ENCODE measurements around the gene GOLGA7B. TPM values are rescaled to one million over a fixed set of nuclear protein-coding genes. Genes with fewer than 3 reads are reported as not detected.

GOLGA7B gene
- total RNA-seq, 6 donors from 2014 or later = 1.0 to 2.6 (median 1.1) TPM

DNA sequence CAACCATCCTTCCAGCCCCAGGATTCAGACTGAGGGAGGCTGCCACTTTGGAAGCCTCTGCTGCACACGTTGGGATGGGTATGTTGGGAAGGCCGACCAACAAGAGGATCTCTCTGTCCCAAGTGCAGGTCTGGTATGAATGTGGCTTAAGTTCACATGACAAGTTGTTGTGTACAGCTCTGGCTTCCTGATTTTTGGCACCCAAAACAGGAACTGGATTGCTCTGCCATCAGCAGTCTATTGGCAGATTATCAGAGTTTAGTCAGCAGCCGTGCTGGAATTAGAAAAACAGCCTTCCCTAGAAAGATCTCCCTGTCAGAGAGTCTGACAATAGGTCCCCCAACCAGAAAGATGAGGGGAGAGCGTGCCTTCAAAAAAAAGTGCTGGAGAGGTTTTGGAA, 66.9 kb downstream of the GOLGA7B start:
- Histone ChIP-seq H3K4me1 (peaks cover 0 to 19% (median 13%) of the 10 kb centered on the region in 4 donors), H3K27ac (no peak overlapping the region), H3K36me3 (no peaks in the 10 kb centered on the region), H3K4me3 (no peak overlapping the region), H3K9me3 (no peaks in the 10 kb centered on the region), H3K27me3 (no peaks in the 10 kb centered on the region)
- peak in 1 of 2 donors; percentile 5 for ATAC-seq (ENCODE audit: low FRiP score in 2 of 2)
- WGBS, 2 donors = 39 to 46% methylated on average over 2 to 4 of the region's 4 CpGs
- TF ChIP-seq POLR2A (IDR thresholded peaks at IDR 0.05) (no peak), POLR2AphosphoS5 (IDR thresholded peaks at IDR 0.05) (no peak), EP300 (IDR thresholded peaks at IDR 0.05) (no peak)
- TF ChIP-seq, protein P1, sequence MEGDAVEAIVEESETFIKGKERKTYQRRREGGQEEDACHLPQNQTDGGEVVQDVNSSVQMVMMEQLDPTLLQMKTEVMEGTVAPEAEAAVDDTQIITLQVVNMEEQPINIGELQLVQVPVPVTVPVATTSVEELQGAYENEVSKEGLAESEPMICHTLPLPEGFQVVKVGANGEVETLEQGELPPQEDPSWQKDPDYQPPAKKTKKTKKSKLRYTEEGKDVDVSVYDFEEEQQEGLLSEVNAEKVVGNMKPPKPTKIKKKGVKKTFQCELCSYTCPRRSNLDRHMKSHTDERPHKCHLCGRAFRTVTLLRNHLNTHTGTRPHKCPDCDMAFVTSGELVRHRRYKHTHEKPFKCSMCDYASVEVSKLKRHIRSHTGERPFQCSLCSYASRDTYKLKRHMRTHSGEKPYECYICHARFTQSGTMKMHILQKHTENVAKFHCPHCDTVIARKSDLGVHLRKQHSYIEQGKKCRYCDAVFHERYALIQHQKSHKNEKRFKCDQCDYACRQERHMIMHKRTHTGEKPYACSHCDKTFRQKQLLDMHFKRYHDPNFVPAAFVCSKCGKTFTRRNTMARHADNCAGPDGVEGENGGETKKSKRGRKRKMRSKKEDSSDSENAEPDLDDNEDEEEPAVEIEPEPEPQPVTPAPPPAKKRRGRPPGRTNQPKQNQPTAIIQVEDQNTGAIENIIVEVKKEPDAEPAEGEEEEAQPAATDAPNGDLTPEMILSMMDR (IDR thresholded peaks at IDR 0.05) = no peak
- no peak for DNase-seq

DNA sequence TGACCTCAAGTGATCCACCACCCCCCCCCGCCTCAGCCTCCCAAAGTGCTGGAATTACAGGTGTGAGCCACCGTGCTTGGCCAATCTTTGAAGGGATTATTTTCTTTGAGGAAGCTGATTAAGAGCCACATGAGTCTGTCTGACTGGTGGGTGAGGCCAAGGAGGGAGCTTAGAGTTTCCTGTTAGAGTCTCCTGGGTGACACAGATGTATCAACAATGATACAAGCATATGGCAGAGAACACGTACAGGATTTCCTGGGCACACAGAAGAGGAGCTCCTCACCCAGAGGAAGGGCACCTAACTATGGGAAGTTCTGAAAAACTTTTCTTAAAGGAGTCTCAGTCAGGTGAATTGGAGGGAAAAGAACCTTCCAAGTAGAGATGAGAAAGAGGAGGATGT, 69.4 kb downstream of the GOLGA7B start:
- Histone ChIP-seq H3K27me3 (no peaks in the 10 kb centered on the region), H3K9me3 (no peaks in the 10 kb centered on the region), H3K4me3 (no peak overlapping the region), H3K27ac (no peak overlapping the region), H3K36me3 (no peaks in the 10 kb centered on the region), H3K4me1 (peaks cover 0 to 19% (median 13%) of the 10 kb centered on the region in 4 donors)
- DNase-seq (no peak), ATAC-seq (ENCODE audit: low FRiP score in 2 of 2) (no peak)
- WGBS, 2 donors = 44 to 55% methylated on average over 3 of the region's 3 CpGs
- TF ChIP-seq POLR2A (IDR thresholded peaks at IDR 0.05) (no peak), POLR2AphosphoS5 (IDR thresholded peaks at IDR 0.05) (no peak), EP300 (IDR thresholded peaks at IDR 0.05) (no peak)
- TF ChIP-seq, protein P1 (IDR thresholded peaks at IDR 0.05) = no peak

DNA sequence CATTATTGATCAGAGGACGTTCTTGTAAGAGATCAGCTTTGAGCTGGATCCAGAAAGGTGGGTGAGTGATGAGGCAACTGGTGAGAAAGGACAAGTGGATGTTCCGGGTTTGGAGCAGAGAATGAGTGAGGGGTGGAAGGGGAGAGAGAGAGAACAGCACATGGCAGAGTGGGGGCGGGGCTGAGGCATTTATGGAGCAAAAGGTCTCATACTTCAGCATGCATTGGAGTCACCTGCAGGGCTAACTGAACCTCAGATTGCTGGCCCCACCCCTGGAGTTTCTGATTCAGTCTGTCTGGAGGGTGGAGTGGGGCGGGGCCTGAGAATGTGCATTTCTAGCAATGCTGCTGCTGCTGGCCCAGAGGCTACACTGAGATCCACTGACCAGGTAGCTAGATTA, 71.2 kb downstream of the GOLGA7B start:
- Histone ChIP-seq H3K36me3 (no peaks in the 10 kb centered on the region), H3K4me3 (no peak overlapping the region), H3K27ac (no peak overlapping the region), H3K9me3 (no peaks in the 10 kb centered on the region), H3K27me3 (no peaks in the 10 kb centered on the region), H3K4me1 (peaks cover 0 to 10% (median 4%) of the 10 kb centered on the region in 4 donors)
- no peak for DNase-seq
- 52 to 70% methylated on average over 4 of the region's 4 CpGs for WGBS, 2 donors
- TF ChIP-seq POLR2A (IDR thresholded peaks at IDR 0.05) = no peak
- TF ChIP-seq, protein P1 (IDR thresholded peaks at IDR 0.05) = no peak
- no peak for ATAC-seq (ENCODE audit: low FRiP score in 2 of 2)

Other genes with a start within 250 kb of the GOLGA7B start
- 1 to 10 TPM; 1.3 to 7.7 (median 3.2) TPM for gene MORN4, start 216.3 kb upstream of the GOLGA7B start, total RNA-seq
- gene PI4K2A, start 209.2 kb upstream of the GOLGA7B start, total RNA-seq = 10 to 100 TPM; 22.0 to 34.4 (median 28.6) TPM
- gene AVPI1, start 162.6 kb upstream of the GOLGA7B start, total RNA-seq = 10 to 100 TPM; 25.2 to 62.5 (median 45.0) TPM
- 10 to 100 TPM; 18.2 to 62.7 (median 31.8) TPM for gene MARVELD1, start 136.1 kb upstream of the GOLGA7B start, total RNA-seq
- gene ZFYVE27, start 112.7 kb upstream of the GOLGA7B start, total RNA-seq = 10 to 100 TPM; 20.5 to 51.3 (median 26.4) TPM
- 10 to 100 TPM in 1 of 6 donors, 1 to 10 TPM in 4, under 1 TPM in 1; 0.69 to 14.9 (median 3.6) TPM for gene SFRP5, start 77.8 kb upstream of the GOLGA7B start, total RNA-seq
- 100 to 1,000 TPM in 2 of 6 donors, 10 to 100 TPM in 4; 40.6 to 123 (median 77.3) TPM for gene CRTAC1, start 180.8 kb downstream of the GOLGA7B start, total RNA-seq

All from upper lobe of left lung (tissue), 6 donors.